PC-3 (cell line): ENCODE data around the gene CAMTA1. TPM values are rescaled to one million over a fixed set of nuclear protein-coding genes. Genes with fewer than 3 reads are reported as not detected.

Experiments
- ATAC-seq: fragments of 200-7000 bp; cut with Tn5 transposase; 2 replicates; pipeline ENCODE4 v1.9.1; 2020; ENCODE audit warnings: mild to moderate bottlenecking, moderate library complexity
- BruUV-seq: library from RNA; stranded (reverse); fragments of 400-500 nt; replicated peaks from 2 replicates; lab custom pipeline; 2021; lab: Mats Ljungman, UMichigan
- CTCF ChIA-PET: fragments of 300-600 bp; sonication (Branson Sonifier 250); formaldehyde crosslinking; loops from one replicate; lab custom pipeline; 2022; ENCODE audit warnings: antibody characterized with exemption; lab: Charles Lee
- POLR2A ChIA-PET: fragments of 300-600 bp; sonication (Branson Sonifier 250); formaldehyde crosslinking; loops from one replicate; lab custom pipeline; 2022; ENCODE audit warnings: antibody characterized with exemption; ENCODE audit not compliant: unreplicated experiment; lab: Charles Lee
- DNase-seq: peaks from one replicate; pipeline ENCODE4 v3.0.0-alpha.2; 2015
- H2AFZ ChIP-seq: fragments of 300-600 bp; sonication (generic); 2 replicates; pipeline ENCODE4 v1.6.0; 2016; ENCODE audit warnings: antibody characterized with exemption, low read length
- H3F3A ChIP-seq: fragments of 300-600 bp; sonication (generic); one replicate; pipeline ENCODE4 v1.6.0; 2017; ENCODE audit warnings: antibody characterized with exemption, low read length, control low read depth, mild to moderate bottlenecking; ENCODE audit not compliant: unreplicated experiment
- H3K27ac ChIP-seq: fragments of 300-600 bp; sonication (generic); 2 replicates; pipeline ENCODE4 v1.5.1; 2016; ENCODE audit warnings: mild to moderate bottlenecking, low read length
- H3K27me3 ChIP-seq: fragments of 300-600 bp; sonication (generic); 2 replicates; pipeline ENCODE4 v1.6.1; 2016; ENCODE audit warnings: low read length, mixed read lengths
- H3K36me3 ChIP-seq: fragments of 300-600 bp; sonication (generic); 2 replicates; pipeline ENCODE4 v1.6.1; 2016; ENCODE audit warnings: low read depth, mixed run types, low read length, mixed read lengths
- H3K4me1 ChIP-seq: fragments of 300-600 bp; sonication (generic); 2 replicates; pipeline ENCODE4 v1.5.1; 2016; ENCODE audit warnings: low read length; ENCODE audit not compliant: insufficient read depth
- H3K4me2 ChIP-seq: fragments of 300-600 bp; sonication (generic); 2 replicates; pipeline ENCODE4 v1.6.0; 2016; ENCODE audit warnings: low read length
- H3K4me3 ChIP-seq: fragments of 300-600 bp; sonication (generic); 2 replicates; pipeline ENCODE4 v1.5.1; 2016; ENCODE audit warnings: mild to moderate bottlenecking, low read length, mixed read lengths
- H3K79me2 ChIP-seq: fragments of 300-600 bp; sonication (generic); 2 replicates; pipeline ENCODE4 v1.6.1; 2017; ENCODE audit warnings: low read length, mixed read lengths
- H3K9ac ChIP-seq: fragments of 300-600 bp; sonication (generic); 2 replicates; pipeline ENCODE4 v1.6.0; 2016; ENCODE audit warnings: mild to moderate bottlenecking, low read length
- H3K9me2 ChIP-seq: fragments of 300-600 bp; sonication (generic); replicated peaks from 2 replicates; pipeline ENCODE4 v1.6.1; 2016; ENCODE audit warnings: mixed run types, low read length, mixed read lengths
- H3K9me3 ChIP-seq: fragments of 300-600 bp; sonication (generic); 2 replicates; pipeline ENCODE4 v1.6.1; 2016; ENCODE audit warnings: low read length, mixed read lengths
- H4K20me1 ChIP-seq: fragments of 300-600 bp; sonication (generic); 2 replicates; pipeline ENCODE4 v1.6.1; 2016; ENCODE audit warnings: low read length, mixed read lengths
- EZH2 ChIP-seq: fragments of 300-600 bp; sonication (generic); IDR thresholded peaks from one replicate; pipeline ENCODE4 v1.6.1; 2017; ENCODE audit warnings: antibody characterized with exemption, mild to moderate bottlenecking, low read length; ENCODE audit not compliant: unreplicated experiment
- EZH2phosphoT487 ChIP-seq: fragments of 300-600 bp; sonication (generic); IDR thresholded peaks from 2 replicates; pipeline ENCODE4 v1.6.1; 2018; ENCODE audit warnings: mild to moderate bottlenecking, antibody characterized with exemption, low read length, borderline replicate concordance
- intact Hi-C: fragments of 100-400 bp; cut with micrococcal nuclease; formaldehyde crosslinking; loops from 2 replicates; pipeline ENCODE4 v1.9.0; 2023
- total RNA-seq: library from RNA; depleted of rRNA; stranded (reverse); fragments of >200 nt; gene quantifications from 2 replicates; pipeline ENCODE4 v1.2.3, GENCODE V29; 2014
- TF ChIP-seq, protein P1 (sequence below): fragments of 300-600 bp; sonication (generic); conservative IDR thresholded peaks from 2 replicates; pipeline ENCODE4 v1.5.1; 2017; ENCODE audit warnings: antibody characterized with exemption, low read depth, mild to moderate bottlenecking, low read length

Gene CAMTA1
- total RNA-seq, 1 experiment from 2014 or later = 40.8 TPM

GRCh38 chr1:7770997-7771822 lies 986.0 kb downstream of the CAMTA1 start, which contains the start of gene VAMP3:
Gene VAMP3 (plus strand): TSS chr1:7771296. CDS start chr1:7771384, 88 bp downstream.
- Histone ChIP-seq H3K9me2 (no peaks in the 10 kb centered on the region), H3K4me2 (peak within 1 kb of the TSS; percentile 99), H3K79me2 (peaks cover 45% of the 10 kb centered on the region), H3K36me3 (peaks cover 7% of the 10 kb centered on the region; the same call in 1 of the 2 replicates), H3K9ac (peak within 1 kb of the TSS; percentile 87), H3K4me3 (peak within 1 kb of the TSS; percentile 96), H3K9me3 (no peaks in the 10 kb centered on the region), H3K4me1 (peaks cover 13% of the 10 kb centered on the region; the same call in 1 of the 2 replicates), H2AFZ (peak within 1 kb of the TSS; percentile 100), H3K27me3 (peaks cover 11% of the 10 kb centered on the region; the same call in 1 of the 2 replicates), H3F3A (no peaks in the 10 kb centered on the region), H3K27ac (peak within 1 kb of the TSS; percentile 31; the same call in 1 of the 2 replicates), H4K20me1 (peaks cover 8% of the 10 kb centered on the region; the same call in 1 of the 2 replicates)
- TF ChIP-seq EZH2 (no peak), EZH2phosphoT487 (no peak)
- TF ChIP-seq, protein P1, sequence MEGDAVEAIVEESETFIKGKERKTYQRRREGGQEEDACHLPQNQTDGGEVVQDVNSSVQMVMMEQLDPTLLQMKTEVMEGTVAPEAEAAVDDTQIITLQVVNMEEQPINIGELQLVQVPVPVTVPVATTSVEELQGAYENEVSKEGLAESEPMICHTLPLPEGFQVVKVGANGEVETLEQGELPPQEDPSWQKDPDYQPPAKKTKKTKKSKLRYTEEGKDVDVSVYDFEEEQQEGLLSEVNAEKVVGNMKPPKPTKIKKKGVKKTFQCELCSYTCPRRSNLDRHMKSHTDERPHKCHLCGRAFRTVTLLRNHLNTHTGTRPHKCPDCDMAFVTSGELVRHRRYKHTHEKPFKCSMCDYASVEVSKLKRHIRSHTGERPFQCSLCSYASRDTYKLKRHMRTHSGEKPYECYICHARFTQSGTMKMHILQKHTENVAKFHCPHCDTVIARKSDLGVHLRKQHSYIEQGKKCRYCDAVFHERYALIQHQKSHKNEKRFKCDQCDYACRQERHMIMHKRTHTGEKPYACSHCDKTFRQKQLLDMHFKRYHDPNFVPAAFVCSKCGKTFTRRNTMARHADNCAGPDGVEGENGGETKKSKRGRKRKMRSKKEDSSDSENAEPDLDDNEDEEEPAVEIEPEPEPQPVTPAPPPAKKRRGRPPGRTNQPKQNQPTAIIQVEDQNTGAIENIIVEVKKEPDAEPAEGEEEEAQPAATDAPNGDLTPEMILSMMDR = no peak
- BruUV-seq = no TSS peak
- peak; percentile 82 for ATAC-seq
- ChIA-PET CTCF (interaction anchor here (0.6 kb wide), 1 partner anchor 82 kb away, joined by 3 read pairs; the partner anchor contains the start of gene UTS2), POLR2A (no interaction called here)
- intact Hi-C loops = no loop called here
- DNase-seq = peak; percentile 59

DNA sequence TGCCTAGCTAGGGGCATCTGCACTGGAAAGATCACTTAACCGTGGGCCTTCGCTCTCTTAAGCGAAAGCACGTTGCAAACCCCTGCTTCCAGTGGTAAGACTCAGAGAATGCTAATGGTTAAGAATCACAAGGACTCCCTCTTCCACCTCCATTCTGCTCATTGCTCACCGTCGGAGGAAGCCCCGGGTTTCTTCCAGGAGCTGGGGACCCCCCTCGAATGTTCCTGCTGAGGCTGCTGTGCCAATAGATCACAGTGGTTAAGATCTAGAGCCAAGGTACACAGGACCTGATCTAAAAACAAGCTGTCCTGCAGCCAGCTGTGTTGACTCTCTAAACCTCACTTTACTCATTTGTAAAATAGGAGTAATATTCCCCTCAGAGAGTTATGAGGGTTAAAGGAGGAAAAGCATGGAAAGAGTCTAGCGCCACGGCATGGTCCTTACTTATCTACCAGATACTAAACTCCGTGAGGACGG lies 986.6 kb downstream of the CAMTA1 start:
- Histone ChIP-seq H3K9ac (peak overlapping the region; percentile 87), H3K4me1 (peaks cover 13% of the 10 kb centered on the region; the same call in 1 of the 2 replicates), H3K36me3 (peaks cover 7% of the 10 kb centered on the region; the same call in 1 of the 2 replicates), H2AFZ (peak overlapping the region; percentile 76; the same call in 1 of the 2 replicates), H3F3A (no peaks in the 10 kb centered on the region), H3K27ac (peak overlapping the region; percentile 31; the same call in 1 of the 2 replicates), H3K9me3 (no peaks in the 10 kb centered on the region), H3K4me2 (peak overlapping the region; percentile 99), H3K79me2 (peaks cover 46% of the 10 kb centered on the region), H4K20me1 (peaks cover 8% of the 10 kb centered on the region; the same call in 1 of the 2 replicates), H3K27me3 (peaks cover 5% of the 10 kb centered on the region; the same call in 1 of the 2 replicates), H3K4me3 (peak overlapping the region; percentile 96), H3K9me2 (no peaks in the 10 kb centered on the region)
- BruUV-seq = TSS peak; percentile 55
- CTCF ChIA-PET = interaction anchor here (0.6 kb wide), 1 partner anchor 81 kb away, joined by 3 read pairs; the partner anchor contains the start of gene UTS2
- ATAC-seq = no peak; the same call in 1 of the 2 replicates
- TF ChIP-seq, protein P1 = 0 out of 2 replicates have a peak, but pooled peaks have one; percentile 8
- TF ChIP-seq EZH2 (no peak), EZH2phosphoT487 (no peak)
- no peak for DNase-seq
- intact Hi-C loops = no loop called here
- POLR2A ChIA-PET = no interaction called here
